BJ (cell line): ENCODE results near the gene CEP85L. TPM values are rescaled to one million over a fixed set of nuclear protein-coding genes. Genes with fewer than 3 reads are reported as not detected.

Experiments
- CTCF ChIA-PET: fragments of 350-600 bp; formaldehyde crosslinking; extraction: SDS; loops from one replicate; lab custom pipeline; 2021; ENCODE audit warnings: antibody characterized with exemption, inconsistent platforms; lab: Yijun Ruan, JAX
- POLR2A ChIA-PET: fragments of 300-600 bp; sonication (Branson Sonifier 250); formaldehyde crosslinking; extraction: SDS; loops from one replicate; lab custom pipeline; 2021; ENCODE audit warnings: antibody characterized with exemption; lab: Charles Lee
- DNase-seq: peaks from one replicate; pipeline ENCODE4 v3.0.0-alpha.2; 2011; ENCODE audit warnings: low read depth
- H3K27me3 ChIP-seq: 2 replicates; pipeline ENCODE4 v1.6.0; 2011; ENCODE audit warnings: low read length; ENCODE audit not compliant: control insufficient read depth, insufficient read depth
- H3K36me3 ChIP-seq: 2 replicates; pipeline ENCODE4 v1.5.1; 2011; ENCODE audit warnings: low read length; ENCODE audit not compliant: control insufficient read depth, insufficient read depth
- H3K4me3 ChIP-seq: 2 replicates; pipeline ENCODE4 v1.5.1; 2011; ENCODE audit warnings: low read depth, mild to moderate bottlenecking, control low read depth, low read length
- CTCF ChIP-seq: IDR thresholded peaks from 2 replicates; pipeline ENCODE4 v1.5.1; 2011; ENCODE audit warnings: low read depth, mild to moderate bottlenecking, control low read depth, inconsistent platforms, low read length, moderate library complexity; ENCODE audit not compliant: insufficient read depth
- polyA plus RNA-seq: library from polyadenylated mRNA; depleted of rRNA; stranded (reverse); fragments of >200 nt; gene quantifications from 2 replicates; pipeline ENCODE4 v1.2.3, GENCODE V29; 2011

CEP85L gene
- polyA plus RNA-seq, 1 experiment = 2.6 TPM

GRCh38 chr6:118611334-118611733 is 40.1 kb downstream of the CEP85L start:
- ChIA-PET CTCF (no interaction called here), POLR2A (no interaction called here)

GRCh38 chr6:118606858-118607257 is 44.5 kb downstream of the CEP85L start:
- ChIA-PET POLR2A (interaction anchor here (0.6 kb wide), 1 partner anchor 22 kb away, joined by 3 read pairs; no protein-coding TSS in a partner anchor), CTCF (interaction anchor here (2.1 kb wide), 1 partner anchor 12 kb away, joined by 8 read pairs; no protein-coding TSS in a partner anchor)
- no peak overlapping the region for H3K4me3 ChIP-seq
- no peak for DNase-seq
- TF ChIP-seq CTCF = no peak
- no peaks in the 10 kb centered on the region for H3K27me3 ChIP-seq
- no peaks in the 10 kb centered on the region for H3K36me3 ChIP-seq

More at GRCh38 chr6:118611334-118611733, 40.1 kb downstream of the CEP85L start:
- Histone ChIP-seq H3K27me3 (no peaks in the 10 kb centered on the region), H3K36me3 (no peaks in the 10 kb centered on the region), H3K4me3 (no peak overlapping the region)
- DNase-seq = no peak
- no peak for TF ChIP-seq CTCF

GRCh38 chr6:118606268-118606667 is 45.1 kb downstream of the CEP85L start:
- TF ChIP-seq CTCF = no peak
- Histone ChIP-seq H3K4me3 (no peak overlapping the region), H3K27me3 (no peaks in the 10 kb centered on the region), H3K36me3 (no peaks in the 10 kb centered on the region)
- POLR2A ChIA-PET = interaction anchor here (0.6 kb wide), 1 partner anchor 23 kb away, joined by 3 read pairs; no protein-coding TSS in a partner anchor
- DNase-seq = no peak
- CTCF ChIA-PET = interaction anchor here (2.1 kb wide), 1 partner anchor 12 kb away, joined by 8 read pairs; no protein-coding TSS in a partner anchor

- TF ChIP-seq CTCF = no peak
- ChIA-PET CTCF (interaction anchor here (0.6 to 2.4 kb wide), 5 partner anchors 10 to 25 kb away, joined by 3 to 8 read pairs (median 4); no protein-coding TSS in a partner anchor), POLR2A (interaction anchor here (0.6 kb wide), 1 partner anchor 190 kb away, joined by 3 read pairs; no protein-coding TSS in a partner anchor)
- DNase-seq = no peak
- H3K36me3 ChIP-seq = no peaks in the 10 kb centered on the region
- no peaks in the 10 kb centered on the region for H3K27me3 ChIP-seq
- no peak overlapping the region for H3K4me3 ChIP-seq
These were observed 48.0 kb downstream of the CEP85L start for GRCh38 chr6:118603372-118603771.

GRCh38 chr6:118602300-118602699 is 49.1 kb downstream of the CEP85L start:
- CTCF ChIA-PET = interaction anchor here (1.3 to 2.4 kb wide), 4 partner anchors 9 to 319 kb away, joined by 4 to 8 read pairs (median 4); no protein-coding TSS in a partner anchor
- Histone ChIP-seq H3K27me3 (no peaks in the 10 kb centered on the region), H3K4me3 (no peak overlapping the region), H3K36me3 (no peaks in the 10 kb centered on the region)
- DNase-seq = no peak
- no peak for TF ChIP-seq CTCF
- POLR2A ChIA-PET = no interaction called here
